IMR-90 (cell line): ENCODE results near the gene SYNGR4. TPM values are rescaled to one million over a fixed set of nuclear protein-coding genes. Genes with fewer than 3 reads are reported as not detected.
A peak's percentile ranks its signal among the peaks of the same experiment; 100 is the strongest.

Source experiments
- ATAC-seq: fragments of 200-7000 bp; cut with Tn5 transposase; 2 replicates; pipeline ENCODE4 v1.9.1; 2020; ENCODE audit warnings: low read depth, mild to moderate bottlenecking, moderate library complexity
- BruUV-seq: library from RNA; stranded (reverse); fragments of 400-500 nt; replicated peaks from 2 replicates; lab custom pipeline; 2021; lab: Mats Ljungman, UMichigan
- CTCF ChIA-PET: fragments of 300-600 bp; formaldehyde crosslinking; extraction: SDS; loops from one replicate; lab custom pipeline; 2021; ENCODE audit warnings: antibody characterized with exemption; lab: Yijun Ruan, JAX
- POLR2A ChIA-PET: fragments of 300-600 bp; sonication (Branson Sonifier 250); formaldehyde crosslinking; loops from one replicate; lab custom pipeline; 2022; ENCODE audit warnings: antibody characterized with exemption; ENCODE audit not compliant: unreplicated experiment; lab: Charles Lee
- DNase-seq: peaks from one replicate; pipeline ENCODE4 v3.0.0; 2013
- H2AFZ ChIP-seq: replicated peaks from 2 replicates; pipeline ENCODE3; 2013; ENCODE audit warnings: low read length, mild to moderate bottlenecking; ENCODE audit not compliant: poor library complexity
- H2AK5ac ChIP-seq: 2 replicates; pipeline ENCODE4 v1.6.1; 2013; ENCODE audit warnings: low read depth, low read length, inconsistent platforms
- H2AK9ac ChIP-seq: replicated peaks from 2 replicates; pipeline ENCODE3; 2013; ENCODE audit warnings: mild to moderate bottlenecking, low read depth, low read length, moderate library complexity; ENCODE audit not compliant: poor library complexity
- H2BK120ac ChIP-seq: 2 replicates; pipeline ENCODE4 v1.6.1; 2013; ENCODE audit warnings: low read depth, low read length, inconsistent platforms
- H2BK15ac ChIP-seq: 3 replicates; pipeline ENCODE4 v1.6.1; 2013; ENCODE audit warnings: low read depth, low read length, inconsistent platforms
- H2BK20ac ChIP-seq: 2 replicates; pipeline ENCODE4 v1.6.1; 2013; ENCODE audit warnings: low read depth, mild to moderate bottlenecking, inconsistent platforms, low read length, moderate library complexity
- H2BK5ac ChIP-seq: 2 replicates; pipeline ENCODE4 v1.6.1; 2013; ENCODE audit warnings: mild to moderate bottlenecking, low read depth, low read length, inconsistent platforms; ENCODE audit not compliant: poor library complexity, severe bottlenecking
- H3K14ac ChIP-seq: replicated peaks from 2 replicates; pipeline ENCODE4 v1.6.1; 2013; ENCODE audit warnings: low read depth, low read length, inconsistent platforms
- H3K18ac ChIP-seq: 2 replicates; pipeline ENCODE4 v1.6.1; 2013; ENCODE audit warnings: low read depth, low read length, control low read depth
- H3K23ac ChIP-seq: 2 replicates; pipeline ENCODE4 v1.6.1; 2013; ENCODE audit warnings: low read depth, low read length, inconsistent platforms
- H3K27ac ChIP-seq: 2 replicates; pipeline ENCODE4 v1.5.1; 2013; ENCODE audit warnings: mild to moderate bottlenecking, control low read depth, low read length; ENCODE audit not compliant: insufficient read depth
- H3K27me3 ChIP-seq: 2 replicates; pipeline ENCODE4 v1.6.1; 2013; ENCODE audit warnings: low read length; ENCODE audit not compliant: control insufficient read depth, insufficient read depth
- H3K36me3 ChIP-seq: 2 replicates; pipeline ENCODE4 v1.6.1; 2013; ENCODE audit warnings: low read length, mixed read lengths; ENCODE audit not compliant: control insufficient read depth, insufficient read depth
- H3K4ac ChIP-seq: 2 replicates; pipeline ENCODE4 v1.6.1; 2013; ENCODE audit warnings: low read depth, low read length, inconsistent platforms
- H3K4me1 ChIP-seq: 2 replicates; pipeline ENCODE4 v1.6.1; 2013; ENCODE audit warnings: low read length, mixed read lengths; ENCODE audit not compliant: control insufficient read depth, insufficient read depth
- H3K4me2 ChIP-seq: 2 replicates; pipeline ENCODE4 v1.6.1; 2013; ENCODE audit warnings: low read depth, mild to moderate bottlenecking, control low read depth, low read length, moderate library complexity
- H3K4me3 ChIP-seq: 2 replicates; pipeline ENCODE4 v1.5.1; 2013; ENCODE audit warnings: low read depth, mild to moderate bottlenecking, control low read depth, low read length, moderate library complexity; ENCODE audit not compliant: insufficient read depth
- H3K56ac ChIP-seq: 2 replicates; pipeline ENCODE4 v1.6.1; 2013; ENCODE audit warnings: low read length, inconsistent platforms; ENCODE audit not compliant: insufficient read depth; ENCODE audit errors: extremely low read depth
- H3K79me1 ChIP-seq, 2 experiments: 2 replicates each; pipeline ENCODE4 v1.6.1; 2013; ENCODE audit warnings: low read length in 2 of 2, inconsistent platforms in 1 of 2, low read depth in 1 of 2
- H3K9ac ChIP-seq: 2 replicates; pipeline ENCODE4 v1.6.1; 2013; ENCODE audit warnings: low read depth, low read length, control low read depth
- H3K9me1 ChIP-seq: 2 replicates; pipeline ENCODE4 v1.6.1; 2013; ENCODE audit warnings: low read length, inconsistent platforms; ENCODE audit not compliant: insufficient read depth
- H3K9me3 ChIP-seq: 2 replicates; pipeline ENCODE4 v1.6.1; 2013; ENCODE audit warnings: low read length; ENCODE audit not compliant: control insufficient read depth, insufficient read depth
- H4K20me1 ChIP-seq: 2 replicates; pipeline ENCODE4 v1.6.1; 2013; ENCODE audit warnings: low read length, inconsistent platforms; ENCODE audit not compliant: insufficient read depth
- H4K5ac ChIP-seq: 2 replicates; pipeline ENCODE4 v1.6.1; 2013; ENCODE audit warnings: mild to moderate bottlenecking, low read depth, low read length, control low read depth
- H4K8ac ChIP-seq, 2 experiments: 2 replicates each; pipeline ENCODE4 v1.6.1; 2013; ENCODE audit warnings: low read depth in 2 of 2, low read length in 2 of 2, control low read depth in 1 of 2, inconsistent platforms in 1 of 2
- H4K91ac ChIP-seq: 2 replicates; pipeline ENCODE4 v1.6.1; 2013; ENCODE audit warnings: low read depth, low read length, inconsistent platforms; ENCODE audit not compliant: insufficient read depth
- BHLHE40 ChIP-seq: fragments of 150-350 bp; IDR thresholded peaks from 2 replicates; pipeline ENCODE4 v1.6.1; 2016; ENCODE audit warnings: mild to moderate bottlenecking, low read depth, low read length
- CEBPB ChIP-seq: IDR thresholded peaks from 2 replicates; pipeline ENCODE4 v1.6.1; 2012; ENCODE audit warnings: low read depth, low read length, improper control_type of control experiment
- MAZ ChIP-seq: IDR thresholded peaks from 2 replicates; pipeline ENCODE4 v1.6.1; 2012; ENCODE audit warnings: low read depth, mild to moderate bottlenecking, low read length, improper control_type of control experiment, moderate library complexity, borderline replicate concordance
- MXI1 ChIP-seq: IDR thresholded peaks from 2 replicates; pipeline ENCODE4 v1.6.1; 2012; ENCODE audit warnings: low read depth, mild to moderate bottlenecking, low read length, moderate library complexity, borderline replicate concordance
- NFE2L2 ChIP-seq: fragments of 150-350 bp; IDR thresholded peaks from 2 replicates; pipeline ENCODE4 v1.6.1; 2016; ENCODE audit warnings: low read depth, mild to moderate bottlenecking, low read length
- POLR2A ChIP-seq: IDR thresholded peaks from 2 replicates; pipeline ENCODE4 v1.6.1; 2012; ENCODE audit warnings: mild to moderate bottlenecking, low read depth, low read length
- RCOR1 ChIP-seq: IDR thresholded peaks from 2 replicates; pipeline ENCODE4 v1.6.1; 2012; ENCODE audit warnings: mild to moderate bottlenecking, low read length, improper control_type of control experiment; ENCODE audit not compliant: insufficient replicate concordance
- RFX5 ChIP-seq: IDR thresholded peaks from 2 replicates; pipeline ENCODE4 v1.8.0; 2012; ENCODE audit warnings: low read depth, mild to moderate bottlenecking, low read length, moderate library complexity
- SMC3 ChIP-seq: fragments of 150-350 bp; IDR thresholded peaks from 2 replicates; pipeline ENCODE4 v1.6.1; 2016; ENCODE audit warnings: low read depth, mild to moderate bottlenecking, antibody characterized with exemption, low read length, moderate library complexity
- WGBS, 2 experiments: methylation state at CpG; one replicate each; pipeline versions ENCODE4 v1.1.5 to v1.1.7; 2013; ENCODE audit warnings: missing lambda C conversion rate in 2 of 2; ENCODE audit not compliant: insufficient read length in 1 of 2; ENCODE audit errors: extremely low coverage in 2 of 2; 5-methylcytosine and 5-hydroxymethylcytosine counted together
- dilution Hi-C: fragments of 300-500 bp; cut with HindIII; formaldehyde crosslinking; loops from one replicate; pipeline ENCODE4 v1.14.3; 2018; ENCODE audit warnings: low sequenced_read_pairs; ENCODE audit not compliant: unreplicated experiment
- in situ Hi-C: fragments of 300-500 bp; cut with MboI; formaldehyde crosslinking; loops from 3 replicates; pipeline ENCODE4 v1.14.3; 2019; ENCODE audit warnings: low sequenced_read_pairs, inconsistent platforms, mixed read lengths
- intact Hi-C: fragments of 100-400 bp; cut with micrococcal nuclease; formaldehyde crosslinking; loops from 2 replicates; pipeline ENCODE4 v1.10.0; 2022
- polyA plus RNA-seq, 3 experiments: library from polyadenylated mRNA; depleted of rRNA; stranded (reverse); fragments of >200 nt; gene quantifications; 2 replicates each; pipeline ENCODE4 v1.2.3, GENCODE V29; 2012; ENCODE audit warnings: low replicate concordance in 1 of 3
- total RNA-seq: library from RNA; depleted of rRNA; stranded (reverse); fragments of >200 nt; gene quantifications from 2 replicates; pipeline ENCODE4 v1.2.3, GENCODE V29; 2012
- TF ChIP-seq, protein P1 (sequence below): fragments of 150-350 bp; IDR thresholded peaks from 2 replicates; pipeline ENCODE4 v1.6.1; 2017; ENCODE audit warnings: mild to moderate bottlenecking, antibody characterized with exemption, low read length, low read depth
- TF ChIP-seq, protein P2 (sequence below): fragments of 150-350 bp; IDR thresholded peaks from 2 replicates; pipeline ENCODE4 v1.6.1; 2016; ENCODE audit warnings: low read depth, mild to moderate bottlenecking, low read length, moderate library complexity, borderline replicate concordance

Gene SYNGR4
- total and polyA plus RNA-seq, 2 of the 4 experiments (the other 2 are of a cell fraction): not detected

DNA sequence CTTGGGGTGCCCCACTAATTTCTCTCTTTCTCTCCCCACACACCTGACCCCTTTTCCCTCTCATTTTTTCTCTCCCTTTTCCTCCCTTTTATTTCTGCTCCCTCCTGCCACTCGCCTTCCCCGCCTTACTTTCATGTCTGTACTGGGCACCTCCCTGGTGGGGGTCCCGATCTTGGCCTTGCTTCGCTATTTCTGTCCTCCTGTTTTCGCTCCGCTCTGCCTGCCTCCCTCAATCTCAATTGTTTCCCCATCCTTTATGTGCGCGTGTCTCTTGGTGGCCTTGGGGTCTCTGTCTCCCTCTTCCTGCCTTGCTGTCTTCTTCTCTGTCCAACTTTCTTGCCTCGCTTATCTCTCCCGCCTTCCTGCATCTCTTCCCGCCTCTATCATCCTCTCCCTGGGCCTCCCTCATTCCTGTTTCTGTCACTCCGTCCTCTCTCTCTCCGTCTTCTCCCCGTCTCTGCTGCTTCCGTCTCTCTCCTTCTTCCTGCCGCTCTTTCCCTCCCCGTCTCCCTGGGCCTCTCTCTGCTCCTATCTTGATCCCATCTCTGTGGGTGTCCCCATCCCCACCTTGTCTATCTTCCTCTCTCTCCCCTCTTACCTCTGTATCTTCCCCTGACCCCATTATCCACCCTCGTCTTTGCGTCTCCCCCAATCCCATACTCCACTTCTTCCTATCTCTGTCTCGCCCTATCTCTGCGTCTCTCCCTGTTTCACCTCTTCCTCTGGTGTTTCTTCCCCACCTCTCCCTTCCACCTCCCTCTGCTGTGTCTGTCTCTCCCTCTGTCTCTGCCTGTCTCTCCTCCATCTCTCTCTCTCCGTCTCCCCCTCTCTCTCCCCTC is 33.3 kb downstream of the SYNGR4 start:
- peak overlapping the region; percentile 42; the same call in 1 of the 2 replicates for H3K9ac ChIP-seq

More for the DNA sequence above, 33.3 kb downstream of the SYNGR4 start:
- Histone ChIP-seq H3K27ac (no peak overlapping the region), H3K9me3 (no peaks in the 10 kb centered on the region), H2AK5ac (peak overlapping the region; percentile 82; the same call in 1 of the 2 replicates), H4K5ac (peak overlapping the region; percentile 30; the same call in 1 of the 2 replicates), H4K20me1 (no peaks in the 10 kb centered on the region; the same call in 1 of the 2 replicates), H2AK9ac (peak overlapping the region; percentile 78), H3K4me3 (peak overlapping the region; percentile 26), H3K79me1 (no peaks in the 10 kb centered on the region), H4K8ac (peak overlapping the region; percentile 18 to 79; a peak in 2 of 4 replicates), H2BK15ac (no peak overlapping the region), H3K36me3 (no peaks in the 10 kb centered on the region), H2BK20ac (no peak overlapping the region), H2BK5ac (no peak overlapping the region), H3K18ac (no peak overlapping the region), H3K14ac (peak overlapping the region; percentile 37), H4K91ac (peak overlapping the region; percentile 23; the same call in 1 of the 2 replicates), H2AFZ (peak overlapping the region; percentile 90), H2BK120ac (no peak overlapping the region), H3K4me1 (peaks cover 4% of the 10 kb centered on the region; the same call in 1 of the 2 replicates), H3K4ac (peak overlapping the region; percentile 83), H3K23ac (peak overlapping the region; percentile 84), H3K56ac (no peak overlapping the region), H3K4me2 (peak overlapping the region; percentile 64), H3K9me1 (peaks cover 3% of the 10 kb centered on the region; the same call in 1 of the 2 replicates), H3K27me3 (peaks cover 54% of the 10 kb centered on the region)
- dilution Hi-C loops: no loop called here
- intact Hi-C loops: loop anchor here (10.0 kb wide), 1 partner anchor 73 kb away; the partner anchor contains the start of gene EMP3
- DNase-seq: no peak
- no peak for ATAC-seq
- CTCF ChIA-PET: no interaction called here
- POLR2A ChIA-PET: no interaction called here
- WGBS, 2 experiments: 59 to 100% methylated on average over 1 to 22 of the region's 22 CpGs
- BruUV-seq: no TSS peak
- in situ Hi-C loops: no loop called here
- TF ChIP-seq RCOR1 (no peak), SMC3 (no peak), BHLHE40 (no peak), RFX5 (no peak), NFE2L2 (no peak), MAZ (no peak), POLR2A (no peak), CEBPB (no peak), MXI1 (no peak)
- TF ChIP-seq, protein P1, sequence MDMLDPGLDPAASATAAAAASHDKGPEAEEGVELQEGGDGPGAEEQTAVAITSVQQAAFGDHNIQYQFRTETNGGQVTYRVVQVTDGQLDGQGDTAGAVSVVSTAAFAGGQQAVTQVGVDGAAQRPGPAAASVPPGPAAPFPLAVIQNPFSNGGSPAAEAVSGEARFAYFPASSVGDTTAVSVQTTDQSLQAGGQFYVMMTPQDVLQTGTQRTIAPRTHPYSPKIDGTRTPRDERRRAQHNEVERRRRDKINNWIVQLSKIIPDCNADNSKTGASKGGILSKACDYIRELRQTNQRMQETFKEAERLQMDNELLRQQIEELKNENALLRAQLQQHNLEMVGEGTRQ: no peak
- TF ChIP-seq, protein P2, sequence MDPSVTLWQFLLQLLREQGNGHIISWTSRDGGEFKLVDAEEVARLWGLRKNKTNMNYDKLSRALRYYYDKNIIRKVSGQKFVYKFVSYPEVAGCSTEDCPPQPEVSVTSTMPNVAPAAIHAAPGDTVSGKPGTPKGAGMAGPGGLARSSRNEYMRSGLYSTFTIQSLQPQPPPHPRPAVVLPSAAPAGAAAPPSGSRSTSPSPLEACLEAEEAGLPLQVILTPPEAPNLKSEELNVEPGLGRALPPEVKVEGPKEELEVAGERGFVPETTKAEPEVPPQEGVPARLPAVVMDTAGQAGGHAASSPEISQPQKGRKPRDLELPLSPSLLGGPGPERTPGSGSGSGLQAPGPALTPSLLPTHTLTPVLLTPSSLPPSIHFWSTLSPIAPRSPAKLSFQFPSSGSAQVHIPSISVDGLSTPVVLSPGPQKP: no peak
